Astrocyte of the spinal cord (primary cell): Measurements from ENCODE around the gene PLXDC2.

ENCODE experiments used
- DNase-seq: peaks from one replicate; pipeline ENCODE4 v3.0.0; 2011; ENCODE audit warnings: low read depth, low spot score
- H3K4me3 ChIP-seq: 2 replicates; pipeline ENCODE4 v1.5.1; 2011; ENCODE audit warnings: low read depth, mild to moderate bottlenecking, low read length, moderate library complexity
- CTCF ChIP-seq: IDR thresholded peaks from 2 replicates; pipeline ENCODE4 v1.5.1; 2012; ENCODE audit warnings: low read depth, mild to moderate bottlenecking, low read length, inconsistent platforms
- in situ Hi-C: cut with HindIII; loops from 2 replicates; pipeline ENCODE4 v1.10.0; 2017; ENCODE audit warnings: low sequenced_read_pairs

PLXDC2 gene

GRCh38 chr10:19892677-19893076 is 76.4 kb downstream of the PLXDC2 start:
- no peak for DNase-seq
- TF ChIP-seq CTCF = no peak
- in situ Hi-C loops = no loop called here
- H3K4me3 ChIP-seq = no peak overlapping the region

DNA sequence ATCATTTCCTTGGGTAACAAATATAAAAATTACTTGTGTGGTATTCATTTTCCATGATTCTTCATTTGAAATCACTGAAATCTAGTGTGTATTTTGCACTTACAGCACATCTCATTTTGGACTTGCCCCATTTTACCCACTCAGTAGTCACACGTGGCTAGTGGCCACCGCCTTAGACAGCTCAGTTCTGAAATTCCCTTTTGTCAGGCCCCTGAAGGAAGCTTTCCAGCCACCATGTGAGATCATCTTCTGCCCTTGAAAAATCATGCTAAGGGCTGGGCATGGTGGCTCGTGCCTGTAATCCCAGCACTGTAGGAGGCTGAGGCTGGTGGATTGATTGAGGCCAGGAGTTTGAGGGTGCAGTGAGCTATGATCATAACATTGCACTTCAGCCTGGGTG is 79.3 kb downstream of the PLXDC2 start:
- no peak overlapping the region for H3K4me3 ChIP-seq
- no peak for TF ChIP-seq CTCF

DNA sequence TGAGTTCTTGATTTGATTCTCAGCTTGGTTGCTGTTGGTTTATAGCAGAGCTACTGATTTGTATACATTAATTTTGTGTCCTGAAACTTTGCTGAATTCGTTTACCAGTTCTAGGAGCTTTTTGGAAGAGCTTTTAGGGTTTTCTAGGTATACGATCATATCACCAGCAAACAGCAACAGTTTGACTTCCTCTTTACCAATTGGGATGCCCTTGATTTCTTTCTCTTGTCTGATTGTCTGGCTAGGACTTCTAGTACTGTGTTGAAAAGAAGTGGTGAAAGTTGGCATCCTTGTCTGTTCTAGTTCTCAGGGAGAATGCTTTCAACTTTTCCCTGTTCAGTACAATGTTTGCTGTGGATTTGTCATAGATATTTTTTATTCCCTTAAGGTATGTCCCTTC is 86.2 kb downstream of the PLXDC2 start:
- no peak for DNase-seq
- no peak for TF ChIP-seq CTCF
- in situ Hi-C loops = no loop called here
- no peak overlapping the region for H3K4me3 ChIP-seq

More for the DNA sequence above, 79.3 kb downstream of the PLXDC2 start:
- no peak for DNase-seq
- in situ Hi-C loops = no loop called here

GRCh38 chr10:19904202-19904661 is 88.0 kb downstream of the PLXDC2 start:
- H3K4me3 ChIP-seq = no peak overlapping the region
- TF ChIP-seq CTCF = no peak
- in situ Hi-C loops = no loop called here
- peak; percentile 94 for DNase-seq

DNA sequence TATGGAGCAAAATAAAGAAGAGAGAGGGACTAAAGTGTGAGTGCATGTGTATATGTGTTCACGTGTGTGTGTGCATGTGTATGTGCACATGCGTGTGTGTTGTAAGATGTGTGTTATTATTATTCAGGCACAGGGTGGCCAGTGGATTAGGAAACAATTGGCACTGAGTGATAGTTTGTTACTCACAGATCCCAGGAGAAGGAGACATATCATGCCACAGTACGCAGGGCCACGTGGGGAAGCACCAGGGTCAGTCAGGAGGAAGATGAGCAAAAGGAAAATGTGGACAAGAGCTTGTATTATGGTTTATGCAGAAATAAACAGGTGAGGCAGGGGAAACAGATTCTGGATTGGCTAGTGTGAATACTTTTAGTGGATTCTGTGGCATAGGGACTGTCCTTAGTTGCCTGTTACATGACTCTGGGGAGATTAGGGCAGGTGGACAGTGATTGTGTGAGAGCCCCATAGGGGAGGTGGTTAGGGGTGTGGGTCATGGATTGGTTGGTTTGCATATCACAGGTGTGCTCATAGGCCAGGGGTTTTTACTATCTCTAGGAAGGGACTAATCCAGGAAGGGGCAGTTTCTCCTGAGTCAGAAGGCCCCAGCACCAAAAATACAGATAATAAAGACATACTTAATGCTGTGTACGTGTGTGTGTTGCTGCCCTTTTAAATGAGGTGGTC is 90.0 kb downstream of the PLXDC2 start:
- TF ChIP-seq CTCF = no peak
- in situ Hi-C loops = no loop called here
- H3K4me3 ChIP-seq = no peak overlapping the region
- no peak for DNase-seq

DNA sequence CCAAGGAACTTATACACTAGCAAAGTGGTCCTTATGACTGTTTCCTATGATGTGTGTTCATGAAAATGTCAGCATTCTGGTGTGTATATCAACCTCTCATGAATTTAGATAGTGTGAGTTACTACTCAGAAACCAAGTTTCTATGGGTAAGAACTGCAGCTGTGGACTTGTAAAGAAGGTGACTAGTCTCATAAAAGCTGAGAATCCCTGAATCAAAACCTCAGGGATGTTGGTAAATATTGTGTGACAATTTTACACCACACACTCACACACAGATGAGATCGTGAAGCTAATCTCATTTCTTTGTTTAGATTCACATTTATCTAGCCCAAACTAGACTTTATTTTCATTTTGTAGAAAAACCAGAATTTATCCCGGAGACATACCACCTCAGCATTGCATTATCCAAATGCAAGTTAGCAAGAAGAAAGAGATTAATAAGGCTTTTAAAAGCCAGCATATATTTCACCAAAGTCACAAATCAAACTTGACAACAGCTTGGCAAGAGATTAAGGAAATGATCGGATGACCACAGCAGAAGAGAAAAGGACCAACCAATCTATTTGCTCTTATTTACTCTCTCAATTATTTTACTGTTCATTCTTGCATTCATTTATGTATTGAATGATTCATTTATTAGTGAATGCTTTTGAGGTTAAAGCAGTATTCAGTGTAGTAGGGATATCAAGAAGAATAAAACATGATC is 92.9 kb downstream of the PLXDC2 start:
- in situ Hi-C loops = no loop called here
- no peak overlapping the region for H3K4me3 ChIP-seq
- TF ChIP-seq CTCF = no peak
- no peak for DNase-seq
